Measurements from ENCODE around the gene NOL9. TPM values are rescaled to one million over a fixed set of nuclear protein-coding genes. Genes with fewer than 3 reads are reported as not detected.

The NOL9 gene
- total and polyA plus RNA-seq, 9 of the 15 experiments (the other 6 are each of a cell fraction or from before 2014, with no cell fraction given) = 5.6 to 76.5 (median 47.3) TPM

GRCh38 chr1:6601049-6601922, 47.0 kb upstream of the NOL9 start (continued):
- TF ChIP-seq ZBTB40 (IDR thresholded peaks at IDR 0.05) = peak; percentile 15; the same call in 1 of the 2 replicates
- TF ChIP-seq ZBTB40 (CRISPR knock-in tag; IDR thresholded peaks at IDR 0.05) = no peak
- peak; percentile 28 for TF ChIP-seq BRD9 (IDR thresholded peaks at IDR 0.05; ENCODE audit: low read depth, partially characterized antibody)
- no peak for TF ChIP-seq HNRNPK (IDR thresholded peaks at IDR 0.05; ENCODE audit: low read depth, low read length, poor library complexity, severe bottlenecking)
- TF ChIP-seq ZC3H11A (IDR thresholded peaks at IDR 0.05; ENCODE audit: low read depth, low read length) = no peak
- TF ChIP-seq EP400 (IDR thresholded peaks at IDR 0.05) = peak; percentile 89
- no peak for TF ChIP-seq ASH1L (IDR thresholded peaks at IDR 0.05; ENCODE audit: borderline replicate concordance, low read depth, partially characterized antibody)
- TF ChIP-seq FOXP4 (CRISPR knock-in tag; IDR thresholded peaks at IDR 0.05; ENCODE audit: borderline replicate concordance) = no peak
- no peak for TF ChIP-seq COPS2 (conservative IDR thresholded peaks at IDR 0.05)
- TF ChIP-seq SRSF7 (optimal IDR thresholded peaks at IDR 0.05; ENCODE audit: low read depth, low read length) = no peak
